HepG2 (cell line): ENCODE data around the gene C11orf68.

ENCODE experiments used
- FOXJ3 ChIP-seq: sonication (generic); formaldehyde crosslinking; IDR thresholded peaks from 2 replicates; pipeline ENCODE4 v1.4.0; 2020; ENCODE audit warnings: missing genetic modification reagents, mild to moderate bottlenecking, borderline replicate concordance
- SMC3 ChIP-seq: IDR thresholded peaks from 2 replicates; pipeline ENCODE4 v1.6.1; 2011; ENCODE audit warnings: low read length, improper control_type of control experiment
- ZBTB7B ChIP-seq: sonication (generic); formaldehyde crosslinking; IDR thresholded peaks from 2 replicates; pipeline ENCODE4 v1.4.0; 2020; ENCODE audit warnings: missing genetic modification reagents
- ZNF547 ChIP-seq: sonication (generic); formaldehyde crosslinking; IDR thresholded peaks from 2 replicates; pipeline ENCODE4 v1.5.1; 2020; ENCODE audit warnings: mild to moderate bottlenecking, missing genetic modification reagents
- TF ChIP-seq, protein P1 (sequence below): sonication (generic); formaldehyde crosslinking; IDR thresholded peaks from 2 replicates; pipeline ENCODE4 v1.4.0; 2020; ENCODE audit warnings: missing genetic modification reagents, borderline replicate concordance
- TF ChIP-seq, protein P2 (sequence below): sonication (generic); formaldehyde crosslinking; IDR thresholded peaks from 2 replicates; pipeline ENCODE4 v1.5.1; 2020; ENCODE audit warnings: mild to moderate bottlenecking, missing genetic modification reagents, moderate library complexity

DNA sequence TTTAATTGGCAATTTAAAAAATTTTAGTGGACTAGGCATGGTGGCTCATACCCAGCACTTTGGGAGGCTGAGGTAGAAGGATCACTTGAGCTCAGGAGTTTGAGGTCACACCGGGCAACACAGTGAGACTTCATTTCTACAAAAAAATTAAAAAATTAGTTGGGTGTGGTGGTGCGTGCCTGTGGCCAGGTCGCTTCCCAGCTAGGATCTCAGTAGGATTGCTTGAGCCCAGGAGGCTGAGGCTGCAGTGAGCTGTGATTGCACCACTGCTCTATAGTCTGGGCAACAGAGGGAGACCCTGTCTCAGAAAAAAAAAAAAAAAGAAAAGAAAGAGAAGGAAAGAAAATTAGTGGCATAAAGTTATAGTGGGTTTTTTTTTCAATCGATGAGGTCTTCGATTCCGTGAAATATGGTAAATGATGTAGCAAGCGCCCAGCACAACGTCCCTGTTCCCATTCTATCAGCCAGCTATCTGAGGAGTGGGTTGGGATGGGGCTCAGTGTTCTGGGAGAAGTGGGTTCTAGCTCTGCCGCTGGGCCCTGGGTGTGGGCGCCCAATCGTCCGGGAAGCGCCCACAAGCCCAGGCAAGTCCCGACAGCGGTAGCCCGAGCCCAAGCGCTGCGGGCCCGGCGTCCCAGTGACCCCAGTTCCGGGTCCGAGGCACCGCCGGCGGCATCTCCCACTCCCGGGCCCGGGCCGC is 20.1 kb downstream of the C11orf68 start:
- TF ChIP-seq SMC3, result no peak
- TF ChIP-seq, protein P1, sequence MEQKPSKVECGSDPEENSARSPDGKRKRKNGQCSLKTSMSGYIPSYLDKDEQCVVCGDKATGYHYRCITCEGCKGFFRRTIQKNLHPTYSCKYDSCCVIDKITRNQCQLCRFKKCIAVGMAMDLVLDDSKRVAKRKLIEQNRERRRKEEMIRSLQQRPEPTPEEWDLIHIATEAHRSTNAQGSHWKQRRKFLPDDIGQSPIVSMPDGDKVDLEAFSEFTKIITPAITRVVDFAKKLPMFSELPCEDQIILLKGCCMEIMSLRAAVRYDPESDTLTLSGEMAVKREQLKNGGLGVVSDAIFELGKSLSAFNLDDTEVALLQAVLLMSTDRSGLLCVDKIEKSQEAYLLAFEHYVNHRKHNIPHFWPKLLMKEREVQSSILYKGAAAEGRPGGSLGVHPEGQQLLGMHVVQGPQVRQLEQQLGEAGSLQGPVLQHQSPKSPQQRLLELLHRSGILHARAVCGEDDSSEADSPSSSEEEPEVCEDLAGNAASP (CRISPR knock-in tag), result no peak
- no peak for TF ChIP-seq ZBTB7B
- TF ChIP-seq, protein P2, sequence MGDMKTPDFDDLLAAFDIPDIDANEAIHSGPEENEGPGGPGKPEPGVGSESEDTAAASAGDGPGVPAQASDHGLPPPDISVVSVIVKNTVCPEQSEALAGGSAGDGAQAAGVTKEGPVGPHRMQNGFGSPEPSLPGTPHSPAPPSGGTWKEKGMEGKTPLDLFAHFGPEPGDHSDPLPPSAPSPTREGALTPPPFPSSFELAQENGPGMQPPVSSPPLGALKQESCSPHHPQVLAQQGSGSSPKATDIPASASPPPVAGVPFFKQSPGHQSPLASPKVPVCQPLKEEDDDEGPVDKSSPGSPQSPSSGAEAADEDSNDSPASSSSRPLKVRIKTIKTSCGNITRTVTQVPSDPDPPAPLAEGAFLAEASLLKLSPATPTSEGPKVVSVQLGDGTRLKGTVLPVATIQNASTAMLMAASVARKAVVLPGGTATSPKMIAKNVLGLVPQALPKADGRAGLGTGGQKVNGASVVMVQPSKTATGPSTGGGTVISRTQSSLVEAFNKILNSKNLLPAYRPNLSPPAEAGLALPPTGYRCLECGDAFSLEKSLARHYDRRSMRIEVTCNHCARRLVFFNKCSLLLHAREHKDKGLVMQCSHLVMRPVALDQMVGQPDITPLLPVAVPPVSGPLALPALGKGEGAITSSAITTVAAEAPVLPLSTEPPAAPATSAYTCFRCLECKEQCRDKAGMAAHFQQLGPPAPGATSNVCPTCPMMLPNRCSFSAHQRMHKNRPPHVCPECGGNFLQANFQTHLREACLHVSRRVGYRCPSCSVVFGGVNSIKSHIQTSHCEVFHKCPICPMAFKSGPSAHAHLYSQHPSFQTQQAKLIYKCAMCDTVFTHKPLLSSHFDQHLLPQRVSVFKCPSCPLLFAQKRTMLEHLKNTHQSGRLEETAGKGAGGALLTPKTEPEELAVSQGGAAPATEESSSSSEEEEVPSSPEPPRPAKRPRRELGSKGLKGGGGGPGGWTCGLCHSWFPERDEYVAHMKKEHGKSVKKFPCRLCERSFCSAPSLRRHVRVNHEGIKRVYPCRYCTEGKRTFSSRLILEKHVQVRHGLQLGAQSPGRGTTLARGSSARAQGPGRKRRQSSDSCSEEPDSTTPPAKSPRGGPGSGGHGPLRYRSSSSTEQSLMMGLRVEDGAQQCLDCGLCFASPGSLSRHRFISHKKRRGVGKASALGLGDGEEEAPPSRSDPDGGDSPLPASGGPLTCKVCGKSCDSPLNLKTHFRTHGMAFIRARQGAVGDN (CRISPR knock-in tag), result no peak
- TF ChIP-seq FOXJ3 (CRISPR knock-in tag), result no peak
- no peak for TF ChIP-seq ZNF547 (CRISPR knock-in tag)
